SW480 (cell line): Measurements from ENCODE around the gene FMN2.

ENCODE experiments used
- DNase-seq: peaks from one replicate; pipeline ENCODE4 v3.0.0-alpha.2; 2016; ENCODE audit warnings: low spot score

The FMN2 gene

GRCh38 chr1:240491796-240492195 lies 400.1 kb downstream of the FMN2 start:
- no peak for DNase-seq

DNA sequence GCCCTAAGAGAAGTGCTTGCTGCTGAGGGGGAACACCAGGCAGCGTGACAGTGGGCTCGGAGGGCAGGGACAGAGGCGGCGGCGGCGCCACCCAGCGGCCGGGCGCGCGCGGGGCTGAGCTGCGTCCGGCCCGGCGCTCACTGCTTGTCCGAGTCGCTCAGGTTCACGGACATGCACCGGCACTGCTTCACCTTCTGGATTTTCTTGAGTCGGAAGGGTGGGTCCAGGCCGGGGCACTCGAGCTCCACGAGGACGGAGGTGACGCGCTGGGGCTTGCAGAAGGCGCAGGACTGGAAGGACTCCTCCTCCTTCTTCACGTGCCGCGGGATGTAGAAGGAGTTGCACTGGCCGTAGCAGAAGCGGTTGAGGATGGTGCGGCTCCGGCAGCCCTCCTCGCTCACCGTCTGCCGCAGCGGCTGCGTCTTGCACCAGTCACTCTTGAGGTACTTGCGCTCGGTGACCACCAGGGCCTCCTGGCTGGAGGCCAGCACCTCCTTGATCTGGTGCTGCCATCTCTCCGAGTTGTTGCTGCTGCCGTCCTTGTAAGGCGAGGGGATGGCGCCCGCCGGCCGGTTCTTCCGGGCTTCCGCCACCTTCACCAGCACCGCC lies 401.3 kb downstream of the FMN2 start:
- DNase-seq, result no peak

GRCh38 chr1:240495601-240496000 lies 403.9 kb downstream of the FMN2 start:
- no peak for DNase-seq

DNA sequence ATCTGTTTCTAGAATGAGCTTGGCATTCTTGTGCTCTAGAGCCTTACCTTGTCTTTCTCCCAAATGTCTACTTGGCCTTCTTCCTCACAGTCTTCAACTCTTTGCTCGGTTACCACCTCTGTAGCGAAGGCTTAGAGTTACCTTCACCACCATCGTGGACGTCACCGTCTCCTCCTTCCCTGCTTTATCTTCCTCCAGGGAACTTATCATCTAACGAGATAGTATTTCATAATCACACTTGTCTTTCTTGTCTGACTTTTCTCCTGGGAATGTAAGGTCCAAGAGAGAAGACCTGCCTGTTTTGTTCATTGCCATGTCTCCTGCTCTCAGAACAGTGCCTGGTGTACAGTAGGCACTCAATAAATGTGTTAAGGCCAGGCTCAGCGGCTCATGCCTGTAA lies 404.7 kb downstream of the FMN2 start:
- no peak for DNase-seq

GRCh38 chr1:240496941-240497340 lies 405.3 kb downstream of the FMN2 start:
- DNase-seq, result no peak

- DNase-seq, result no peak
Measured at GRCh38 chr1:240497908-240498307, 406.2 kb downstream of the FMN2 start.

DNA sequence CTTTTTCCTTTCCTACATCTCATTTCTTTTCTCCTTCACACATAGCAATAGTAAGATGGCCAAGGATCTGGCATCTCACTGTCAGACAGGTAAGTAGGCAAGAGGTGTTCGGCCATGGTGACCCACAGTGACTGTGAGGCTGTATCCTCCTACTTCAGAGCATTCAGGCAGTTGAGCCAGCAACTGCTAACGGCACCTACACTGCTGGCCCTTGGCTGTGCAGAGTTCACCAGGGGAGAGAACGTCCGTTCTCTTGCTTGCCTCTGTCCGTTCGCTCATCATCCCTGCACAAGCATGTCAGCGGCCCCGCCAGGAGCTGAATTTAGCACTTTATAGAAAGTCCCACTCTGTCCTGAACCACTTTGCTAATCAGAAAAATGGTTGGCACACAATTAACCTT lies 406.7 kb downstream of the FMN2 start:
- DNase-seq, result no peak

DNA sequence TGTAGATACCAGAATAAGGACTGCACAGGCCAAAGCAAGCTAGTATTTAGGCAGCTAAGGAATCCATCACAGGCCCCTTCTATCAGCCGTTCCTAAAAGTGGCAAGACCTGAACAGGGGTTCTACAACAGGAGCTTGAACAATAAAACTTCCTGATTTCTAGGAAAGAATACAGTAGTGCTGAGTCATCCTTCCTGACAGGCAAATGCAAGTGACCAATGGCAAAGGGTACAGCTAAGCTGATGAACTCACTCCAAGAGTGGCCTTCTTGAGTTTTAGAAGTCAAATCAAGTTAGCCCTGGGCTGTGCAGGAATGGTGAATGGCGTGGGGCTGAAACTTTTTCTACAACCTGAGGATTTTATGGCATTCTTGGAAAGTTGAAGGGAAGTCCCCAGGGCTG lies 407.3 kb downstream of the FMN2 start:
- DNase-seq, result no peak

GRCh38 chr1:240500647-240501046 lies 409.0 kb downstream of the FMN2 start:
- DNase-seq, result no peak

- peak; percentile 19 for DNase-seq
Measured at GRCh38 chr1:240501115-240501514, 409.4 kb downstream of the FMN2 start.

DNA sequence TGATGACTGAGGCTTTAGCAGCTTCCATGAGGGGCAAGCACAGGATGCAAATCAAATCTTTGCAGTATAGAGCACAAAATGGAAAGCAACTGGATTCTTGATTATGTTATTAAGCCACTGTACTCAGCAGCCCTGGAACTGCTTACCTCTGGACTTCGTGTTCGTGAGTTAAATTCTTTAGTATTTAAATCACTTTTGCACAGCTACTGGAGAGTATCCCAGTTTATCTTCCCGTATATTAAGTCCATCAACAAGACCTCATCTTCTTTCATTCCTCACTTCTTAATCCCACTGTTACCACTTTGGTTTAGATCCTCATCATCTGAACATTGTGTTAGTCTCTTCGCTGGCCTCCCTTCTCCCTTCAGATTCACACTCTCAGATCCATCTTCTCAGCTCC lies 411.4 kb downstream of the FMN2 start:
- DNase-seq, result no peak

DNA sequence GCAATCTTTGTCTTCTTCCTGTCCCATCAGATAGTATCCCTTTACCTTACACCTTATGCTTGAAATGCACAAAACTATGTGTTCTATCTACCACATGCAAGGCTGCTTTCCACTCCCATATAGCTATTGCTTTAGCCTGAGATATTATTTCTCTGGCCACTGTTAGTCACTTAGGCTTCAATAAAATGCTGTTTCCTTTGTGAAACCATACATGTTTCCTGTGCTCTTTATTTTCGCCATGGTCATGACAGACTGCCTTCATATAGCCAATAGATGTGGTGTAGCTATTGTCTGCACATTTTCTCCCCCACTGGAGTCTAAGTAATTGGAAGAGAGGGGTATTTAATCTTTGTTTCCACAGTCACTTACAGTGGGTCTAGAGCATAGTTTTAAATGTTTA lies 411.9 kb downstream of the FMN2 start:
- no peak for DNase-seq

DNA sequence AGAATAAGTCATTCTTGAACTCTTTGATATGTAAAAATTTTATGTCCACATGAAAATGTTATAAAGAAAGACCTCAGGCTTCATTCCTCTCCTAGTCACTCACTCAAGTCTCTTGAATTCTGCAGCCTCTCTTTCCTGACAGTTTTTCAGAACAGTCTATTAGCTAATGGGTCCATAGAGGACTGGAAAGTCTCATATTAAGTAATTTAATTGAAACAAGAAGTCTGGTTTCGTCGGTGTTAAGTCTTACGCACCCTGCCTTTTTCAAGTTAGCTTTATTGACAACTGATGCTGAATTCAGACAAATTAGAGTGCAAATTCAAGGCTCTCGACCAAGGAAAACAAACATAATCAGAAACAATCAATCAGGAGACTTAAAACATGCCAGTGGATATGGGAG lies 414.5 kb downstream of the FMN2 start:
- no peak for DNase-seq

DNA sequence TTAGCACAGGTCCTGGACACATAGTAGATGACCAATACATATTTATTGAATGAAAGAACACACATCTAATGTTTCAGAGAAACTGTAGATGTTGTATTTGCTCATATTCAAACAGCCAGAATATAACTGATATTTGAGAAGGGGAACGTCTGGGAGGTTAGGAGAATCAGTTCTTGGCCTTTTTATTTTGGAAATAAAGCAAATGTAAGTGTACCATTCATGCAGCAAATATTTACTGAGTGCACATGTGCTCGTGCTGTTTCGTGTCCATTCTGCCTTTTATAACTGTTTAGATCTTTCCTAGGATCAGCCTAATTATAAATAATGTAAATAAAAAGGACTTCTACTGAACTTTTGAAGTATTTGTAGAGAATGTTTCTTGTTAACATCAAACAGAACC lies 416.5 kb downstream of the FMN2 start:
- DNase-seq, result no peak

DNA sequence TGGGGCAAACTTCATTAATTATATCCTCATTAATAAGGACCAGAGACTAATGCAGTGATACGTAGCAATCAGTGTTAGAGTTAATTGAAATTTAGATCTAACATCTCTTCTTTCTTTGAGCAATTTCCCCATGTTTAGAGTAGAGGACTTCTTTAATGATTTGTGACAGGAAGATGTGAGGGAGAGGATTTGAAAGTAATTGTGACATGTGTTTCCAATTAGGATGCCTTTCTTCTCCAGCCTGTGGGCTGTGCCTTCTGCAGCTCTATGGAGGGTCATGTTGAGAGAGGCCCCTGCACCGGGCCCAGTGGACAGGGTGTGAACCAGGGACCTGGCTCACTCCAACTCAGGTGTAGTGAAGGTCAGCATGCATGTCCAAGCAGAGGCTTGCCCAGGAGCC lies 417.3 kb downstream of the FMN2 start:
- DNase-seq, result no peak

DNA sequence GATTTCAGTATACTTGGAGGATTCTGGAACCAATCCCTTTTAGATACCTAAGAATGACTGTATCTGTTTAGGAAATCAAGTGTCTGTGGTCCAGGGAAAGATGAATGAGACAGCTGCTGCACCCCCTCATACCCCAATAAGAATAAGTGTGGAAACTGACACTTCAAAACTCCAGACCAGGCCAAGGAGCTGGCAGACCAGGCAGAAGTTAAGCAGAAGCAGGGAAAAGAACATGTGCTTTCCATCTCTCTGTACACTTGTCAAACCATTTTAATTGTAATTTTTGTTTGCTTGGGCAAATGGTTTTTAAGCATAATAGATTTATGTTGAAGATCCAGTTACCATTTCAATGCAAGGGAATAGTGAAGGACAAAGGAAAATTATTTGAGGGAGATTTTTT lies 420.1 kb downstream of the FMN2 start:
- DNase-seq, result no peak

- no peak for DNase-seq
Measured at GRCh38 chr1:240515505-240515904, 423.8 kb downstream of the FMN2 start.

DNA sequence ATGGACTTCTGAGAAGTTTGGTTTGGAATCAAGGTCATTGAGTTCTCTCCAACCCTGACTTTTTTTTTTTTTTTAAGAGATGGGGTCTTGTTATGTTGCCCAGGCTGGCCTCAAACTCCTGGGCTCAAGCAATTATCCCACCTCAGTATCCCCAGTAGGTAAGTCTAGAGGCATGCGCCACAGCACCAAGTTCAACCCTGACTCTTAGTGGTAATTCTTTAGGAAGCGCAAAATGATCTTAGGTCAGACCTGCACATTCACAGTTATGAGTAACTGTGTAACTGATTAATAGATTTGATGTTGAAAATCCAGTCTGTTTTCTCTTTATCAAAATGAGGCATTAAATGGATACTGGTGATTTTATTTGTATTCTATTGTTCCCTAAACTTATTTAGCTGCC lies 424.4 kb downstream of the FMN2 start:
- DNase-seq, result no peak

- no peak for DNase-seq
Measured at GRCh38 chr1:240517891-240518290, 426.2 kb downstream of the FMN2 start.

GRCh38 chr1:240522122-240522822 lies 430.6 kb downstream of the FMN2 start:
- DNase-seq, result no peak

DNA sequence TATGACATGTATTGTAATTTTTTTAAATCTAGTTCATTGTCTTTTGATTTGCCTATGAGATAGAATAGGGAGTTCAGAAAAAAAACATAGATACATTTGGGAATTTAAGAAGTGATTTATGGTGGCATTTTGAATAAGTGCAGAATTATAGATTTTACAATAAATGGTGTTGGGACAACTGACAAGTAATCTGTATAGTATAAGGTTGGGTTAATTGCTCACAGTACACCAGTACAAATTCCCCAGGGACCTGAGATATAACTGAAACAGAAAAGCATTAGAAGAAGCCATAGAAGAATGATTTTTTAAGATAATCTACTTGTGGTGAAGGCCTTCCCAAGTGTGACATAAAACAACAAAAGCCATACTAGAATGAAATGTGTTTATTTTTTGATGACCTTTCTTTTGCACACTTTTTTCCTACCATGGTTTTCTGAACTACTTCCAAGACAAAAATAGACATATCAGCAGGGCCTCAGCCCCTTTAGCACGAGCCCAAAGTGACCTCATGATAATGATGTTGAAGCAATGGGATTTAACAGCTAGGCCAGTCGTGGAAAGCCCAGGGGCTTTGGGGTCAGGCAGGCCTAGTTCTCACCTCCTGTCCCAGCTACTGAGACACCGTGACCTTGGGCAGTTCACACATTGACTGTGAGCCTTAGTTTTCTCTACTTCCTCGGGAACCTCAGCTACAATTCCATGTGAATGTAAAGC lies 432.8 kb downstream of the FMN2 start:
- DNase-seq, result no peak
